Measurements from ENCODE around the gene GSDME.

GSDME gene

GRCh38 chr7:24653316-24654085 lies 103.8 kb downstream of the GSDME start:
- TF ChIP-seq REST (IDR thresholded peaks at IDR 0.05; ENCODE audit: low read depth) (no peak), TAF1 (IDR thresholded peaks at IDR 0.05; ENCODE audit: low read depth) (no peak), EP300 (IDR thresholded peaks at IDR 0.05; ENCODE audit: borderline replicate concordance) (no peak)

- no peak for TF ChIP-seq NFIC (IDR thresholded peaks at IDR 0.05)
- no peak for TF ChIP-seq CREB1 (IDR thresholded peaks at IDR 0.05; ENCODE audit: low read depth)
- TF ChIP-seq ZBTB7A (IDR thresholded peaks at IDR 0.05; ENCODE audit: low read depth): no peak
- no peak for TF ChIP-seq USF1 (IDR thresholded peaks at IDR 0.05)
- no peak for TF ChIP-seq RAD21 (IDR thresholded peaks at IDR 0.05; ENCODE audit: low read depth)
- no peak for TF ChIP-seq TAF1 (IDR thresholded peaks at IDR 0.05; ENCODE audit: low read depth)
- TF ChIP-seq YY1 (IDR thresholded peaks at IDR 0.05; ENCODE audit: low read depth): no peak
- no peak for TF ChIP-seq REST (IDR thresholded peaks at IDR 0.05; ENCODE audit: low read depth)
- no peak for TF ChIP-seq CEBPB (IDR thresholded peaks at IDR 0.05)
- no peak for TF ChIP-seq TEAD4 (IDR thresholded peaks at IDR 0.05)
- TF ChIP-seq FOXM1 (IDR thresholded peaks at IDR 0.05; ENCODE audit: borderline replicate concordance, low read depth): no peak
- no peak for TF ChIP-seq MAX (IDR thresholded peaks at IDR 0.05)
- no peak for TF ChIP-seq EGR1 (IDR thresholded peaks at IDR 0.05)
- TF ChIP-seq EP300 (IDR thresholded peaks at IDR 0.05; ENCODE audit: borderline replicate concordance): no peak
These were observed 104.9 kb downstream of the GSDME start for GRCh38 chr7:24652251-24652939.

Measured in Ishikawa (cell line).